ENCODE measurements around the gene FGFR3. TPM values are rescaled to one million over a fixed set of nuclear protein-coding genes. Genes with fewer than 3 reads are reported as not detected.
A peak's percentile ranks its signal among the peaks of the same experiment; 100 is the strongest.

FGFR3 gene
- total RNA-seq, 2 experiments from 2014 or later = 0.07 to 1.0 TPM

GRCh38 chr4:1807332-1807777 is 14.3 kb downstream of the FGFR3 start:
- ATAC-seq = no peak
- Mint-ChIP-seq H3K27me3 (no peaks in the 10 kb centered on the region), H3K36me3 (ENCODE audit: low read depth) (no peaks in the 10 kb centered on the region), H3K9me3 (no peaks in the 10 kb centered on the region), H3K4me1 (ENCODE audit: low read depth) (no peaks in the 10 kb centered on the region), H3K27ac (no peak overlapping the region), H3K4me3 (no peak overlapping the region)
- CTCF ChIA-PET = interaction anchor here (2.5 to 5.3 kb wide), 3 partner anchors 14 to 92 kb away, joined by 11 to 139 read pairs (median 12); no protein-coding TSS in a partner anchor
- TF ChIP-seq CTCF (IDR thresholded peaks at IDR 0.05) = no peak
- intact Hi-C loops (cut with micrococcal nuclease) = no loop called here
- POLR2A ChIA-PET = interaction anchor here (0.9 to 1.7 kb wide), 4 partner anchors 34 to 85 kb away, joined by 3 to 4 read pairs (median 3); no protein-coding TSS in a partner anchor
- no peak for DNase-seq

- POLR2A ChIA-PET = interaction anchor here (0.9 to 3.6 kb wide), 4 partner anchors 61 to 86 kb away, joined by 3 to 15 read pairs (median 4); no protein-coding TSS in a partner anchor
- Mint-ChIP-seq H3K4me1 (ENCODE audit: low read depth) (no peaks in the 10 kb centered on the region), H3K9me3 (no peaks in the 10 kb centered on the region), H3K36me3 (ENCODE audit: low read depth) (no peaks in the 10 kb centered on the region), H3K27me3 (no peaks in the 10 kb centered on the region), H3K27ac (no peak overlapping the region), H3K4me3 (no peak overlapping the region)
- TF ChIP-seq CTCF (IDR thresholded peaks at IDR 0.05) = no peak
- no peak for DNase-seq
- intact Hi-C loops (cut with micrococcal nuclease) = no loop called here
- CTCF ChIA-PET = interaction anchor here (0.9 to 5.3 kb wide), 13 partner anchors 12 to 260 kb away, joined by 3 to 139 read pairs (median 4); no protein-coding TSS in a partner anchor
- no peak for ATAC-seq
Observed at GRCh38 chr4:1808396-1808795, 15.3 kb downstream of the FGFR3 start.

GRCh38 chr4:1808851-1809753 is 16.0 kb downstream of the FGFR3 start:
- H3K4me3 Mint-ChIP-seq = no peak overlapping the region
- POLR2A ChIA-PET = interaction anchor here (1.4 to 3.6 kb wide), 3 partner anchors 62 to 68 kb away, joined by 4 to 15 read pairs (median 9); no protein-coding TSS in a partner anchor
- ATAC-seq = no peak
- H3K4me1 Mint-ChIP-seq (ENCODE audit: low read depth) = no peaks in the 10 kb centered on the region
- no peaks in the 10 kb centered on the region for H3K27me3 Mint-ChIP-seq
- CTCF ChIA-PET = interaction anchor here (0.6 to 5.3 kb wide), 21 partner anchors 8 to 260 kb away, joined by 3 to 139 read pairs (median 4); no protein-coding TSS in a partner anchor
- no peak for DNase-seq
- no peaks in the 10 kb centered on the region for H3K9me3 Mint-ChIP-seq
- H3K27ac Mint-ChIP-seq = no peak overlapping the region
- TF ChIP-seq CTCF (IDR thresholded peaks at IDR 0.05) = no peak
- intact Hi-C loops (cut with micrococcal nuclease) = no loop called here
- H3K36me3 Mint-ChIP-seq (ENCODE audit: low read depth) = no peaks in the 10 kb centered on the region

- peak; percentile 98 for TF ChIP-seq CTCF (IDR thresholded peaks at IDR 0.05)
- peak; percentile 95 for ATAC-seq
- H3K36me3 Mint-ChIP-seq (ENCODE audit: low read depth) = peaks cover 2% of the 10 kb centered on the region
- H3K27me3 Mint-ChIP-seq = no peaks in the 10 kb centered on the region
- ChIA-PET POLR2A (interaction anchor here (0.8 to 3.6 kb wide), 3 partner anchors 45 to 65 kb away, joined by 3 to 15 read pairs (median 9); no protein-coding TSS in a partner anchor), CTCF (interaction anchor here (0.6 to 5.3 kb wide), 25 partner anchors 9 to 261 kb away, joined by 3 to 139 read pairs (median 4); no protein-coding TSS in a partner anchor)
- H3K4me1 Mint-ChIP-seq (ENCODE audit: low read depth) = no peaks in the 10 kb centered on the region
- DNase-seq = peak; percentile 83
- no peak overlapping the region for H3K27ac Mint-ChIP-seq
- no peaks in the 10 kb centered on the region for H3K9me3 Mint-ChIP-seq
- intact Hi-C loops (cut with micrococcal nuclease) = loop anchor here (1.0 kb wide), 1 partner anchor 63 kb away; no protein-coding TSS in a partner anchor
- no peak overlapping the region for H3K4me3 Mint-ChIP-seq
Observed at GRCh38 chr4:1809754-1810502, 16.8 kb downstream of the FGFR3 start.
